ENCODE data around the gene SLC27A5.

DNA sequence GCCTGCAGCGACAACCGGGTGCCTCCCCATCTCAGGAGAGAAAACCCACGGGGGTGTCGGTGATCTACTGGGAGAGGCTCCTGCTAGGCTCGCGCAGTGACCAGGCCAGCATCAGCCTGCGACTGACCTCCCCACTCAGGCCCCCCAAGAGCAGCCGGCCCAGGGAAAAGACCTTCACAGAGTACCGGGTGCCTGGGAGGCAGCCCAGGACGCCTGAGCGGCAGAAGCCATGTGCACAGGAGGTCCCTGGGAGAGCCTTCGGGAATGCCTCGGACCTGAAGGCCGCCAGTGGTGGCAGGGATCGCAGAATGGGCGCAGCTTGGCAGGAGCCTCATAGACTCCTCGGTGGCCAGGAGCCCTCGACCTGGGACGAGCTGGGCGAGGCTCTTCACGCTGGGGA lies 56.5 kb downstream of the SLC27A5 start:
- TF ChIP-seq, protein P1, sequence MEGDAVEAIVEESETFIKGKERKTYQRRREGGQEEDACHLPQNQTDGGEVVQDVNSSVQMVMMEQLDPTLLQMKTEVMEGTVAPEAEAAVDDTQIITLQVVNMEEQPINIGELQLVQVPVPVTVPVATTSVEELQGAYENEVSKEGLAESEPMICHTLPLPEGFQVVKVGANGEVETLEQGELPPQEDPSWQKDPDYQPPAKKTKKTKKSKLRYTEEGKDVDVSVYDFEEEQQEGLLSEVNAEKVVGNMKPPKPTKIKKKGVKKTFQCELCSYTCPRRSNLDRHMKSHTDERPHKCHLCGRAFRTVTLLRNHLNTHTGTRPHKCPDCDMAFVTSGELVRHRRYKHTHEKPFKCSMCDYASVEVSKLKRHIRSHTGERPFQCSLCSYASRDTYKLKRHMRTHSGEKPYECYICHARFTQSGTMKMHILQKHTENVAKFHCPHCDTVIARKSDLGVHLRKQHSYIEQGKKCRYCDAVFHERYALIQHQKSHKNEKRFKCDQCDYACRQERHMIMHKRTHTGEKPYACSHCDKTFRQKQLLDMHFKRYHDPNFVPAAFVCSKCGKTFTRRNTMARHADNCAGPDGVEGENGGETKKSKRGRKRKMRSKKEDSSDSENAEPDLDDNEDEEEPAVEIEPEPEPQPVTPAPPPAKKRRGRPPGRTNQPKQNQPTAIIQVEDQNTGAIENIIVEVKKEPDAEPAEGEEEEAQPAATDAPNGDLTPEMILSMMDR (IDR thresholded peaks at IDR 0.05) = no peak
- no peak for TF ChIP-seq POLR2A (IDR thresholded peaks at IDR 0.05)

All from uterus (tissue), 2 donors.